Measurements from ENCODE around the gene HEXD.

GRCh38 chr17:82410014-82410716, 8.0 kb upstream of the HEXD start:
- TF ChIP-seq CTCF (IDR thresholded peaks at IDR 0.05) (no peak), POLR2A (IDR thresholded peaks at IDR 0.05) (no peak)
